NK-92 (cell line): Measurements from ENCODE around the gene CBFB.
"Not testable (repeated sequence)": the region's sequence is repeated elsewhere in the genome, so short reads cannot be mapped to it uniquely, and the experiment has no call there.

ENCODE experiments used
- DNase-seq: peaks from one replicate; lab custom pipeline; 2025; ENCODE audit not compliant: unreplicated experiment; lab: John Stamatoyannopoulos, UW

Gene CBFB

DNA sequence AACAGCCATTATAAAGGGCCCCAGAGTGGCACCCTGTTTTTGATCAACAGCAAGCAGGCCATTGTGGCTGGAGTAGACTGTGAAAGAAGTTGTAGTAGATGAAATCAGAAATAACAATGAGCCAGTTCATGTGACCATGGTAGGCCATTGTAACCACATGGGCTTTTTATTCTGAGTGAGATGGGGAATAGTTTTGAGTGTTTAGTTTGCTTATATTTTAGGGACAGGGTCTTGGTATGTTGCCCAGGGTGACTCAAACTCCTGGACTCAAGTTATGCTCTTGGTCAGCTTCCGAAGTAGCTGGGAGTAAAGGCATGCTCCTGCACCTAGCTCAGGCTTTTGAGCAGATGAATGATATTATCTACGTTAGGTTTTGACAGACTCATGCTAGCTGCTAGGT lies 12.0 kb downstream of the CBFB start:
- DNase-seq = no peak

DNA sequence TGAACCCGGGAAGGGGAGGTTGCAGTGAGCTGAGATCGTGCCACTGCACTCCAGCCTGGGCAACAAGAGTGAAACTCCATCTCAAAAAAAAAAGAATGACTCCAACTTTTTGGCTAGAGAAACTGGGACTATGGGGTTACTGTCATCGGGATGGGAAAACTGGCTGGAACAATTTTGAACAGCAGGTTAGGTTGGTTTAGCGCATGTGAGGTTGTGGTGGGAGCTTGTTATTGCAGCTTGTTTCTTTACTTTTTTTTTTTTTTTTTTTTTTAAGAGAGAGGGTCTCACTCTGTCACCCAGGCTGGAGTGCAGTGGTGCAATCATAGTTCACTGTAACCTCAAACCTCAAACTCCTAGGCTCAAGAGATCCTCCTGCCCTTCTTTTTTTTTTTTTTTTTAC lies 12.6 kb downstream of the CBFB start:
- DNase-seq = not testable (repeated sequence)

DNA sequence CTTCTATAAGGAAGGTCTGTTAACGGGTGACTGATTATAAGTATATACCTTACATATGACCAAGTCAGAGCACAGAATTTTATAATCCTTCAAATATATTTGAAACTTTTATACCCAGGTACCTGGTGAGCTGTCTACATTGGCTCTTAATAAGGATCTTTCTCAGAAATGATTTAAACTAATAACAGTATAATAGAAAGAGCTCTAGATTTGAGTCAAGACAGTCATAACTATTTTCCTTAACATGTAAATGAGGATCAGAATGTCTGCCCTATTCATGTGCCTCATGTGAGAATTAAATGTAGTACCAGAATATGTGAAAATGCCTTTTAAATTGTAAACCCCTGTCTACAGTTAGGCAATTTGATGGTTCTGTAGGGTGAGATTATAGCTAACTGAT lies 14.5 kb downstream of the CBFB start:
- DNase-seq = no peak

DNA sequence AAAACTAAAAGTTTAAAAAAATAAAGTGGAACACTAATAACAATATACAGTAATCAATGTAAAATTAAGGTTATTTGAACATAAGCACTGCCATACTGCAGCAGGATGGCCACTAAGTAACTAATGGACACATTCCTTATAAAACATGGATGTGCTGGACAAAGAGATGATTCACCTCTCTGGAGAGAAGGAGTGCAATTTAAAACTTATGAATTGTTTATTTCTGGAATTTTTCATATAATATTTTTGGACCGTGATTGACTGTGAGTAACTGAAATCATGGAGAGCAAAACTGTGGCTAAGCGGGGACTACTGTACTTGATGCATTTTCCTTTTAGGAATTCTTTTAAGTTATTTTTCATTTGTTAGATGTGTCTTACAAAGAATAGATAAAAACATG lies 21.8 kb downstream of the CBFB start:
- no peak for DNase-seq

DNA sequence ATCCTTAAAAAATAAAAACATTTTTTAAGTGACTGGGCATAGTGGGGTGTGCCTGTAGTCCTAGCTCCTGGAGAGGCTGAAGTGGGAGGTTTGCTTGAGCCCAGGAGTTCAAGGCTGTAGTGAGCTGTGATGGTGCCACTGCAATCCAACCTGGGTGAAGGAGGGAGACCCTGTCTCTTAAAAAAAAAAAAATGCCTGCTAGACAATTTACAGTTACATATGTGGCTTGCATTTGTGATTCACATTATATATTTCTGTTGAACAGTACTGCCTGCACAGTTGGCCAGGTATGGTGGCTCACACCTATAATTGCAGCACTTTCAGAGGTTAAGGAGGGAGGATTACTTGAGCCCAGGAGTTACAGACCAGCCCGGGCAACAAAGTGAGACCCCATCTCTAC lies 23.4 kb downstream of the CBFB start:
- no peak for DNase-seq

DNA sequence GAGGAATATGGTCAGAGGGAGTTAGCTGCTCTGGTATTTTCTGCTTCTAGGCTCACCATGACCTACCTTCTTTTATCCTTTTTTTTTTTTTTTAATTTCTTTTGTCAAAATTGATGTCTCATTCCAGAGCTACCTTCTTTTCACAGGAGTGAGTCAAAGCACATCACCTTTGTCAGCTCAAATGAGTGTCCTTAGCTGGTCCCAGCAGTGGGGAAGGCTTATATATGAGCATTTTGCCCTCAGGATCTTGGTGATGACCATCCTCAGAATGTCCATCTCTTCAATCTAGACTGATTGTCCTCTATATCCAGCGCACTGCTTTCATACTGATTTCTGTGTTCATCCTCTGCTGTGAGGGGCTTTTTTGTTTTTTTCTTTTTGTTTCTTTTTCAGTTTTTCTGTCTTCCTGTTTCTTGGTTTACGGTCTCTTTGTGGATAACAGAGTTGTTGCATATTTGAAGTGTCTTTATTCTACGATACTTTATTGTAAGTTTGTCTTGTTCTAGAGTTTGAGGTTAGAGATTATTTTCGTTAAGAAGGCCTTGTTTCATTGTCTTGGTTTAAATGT lies 24.9 kb downstream of the CBFB start:
- no peak for DNase-seq

DNA sequence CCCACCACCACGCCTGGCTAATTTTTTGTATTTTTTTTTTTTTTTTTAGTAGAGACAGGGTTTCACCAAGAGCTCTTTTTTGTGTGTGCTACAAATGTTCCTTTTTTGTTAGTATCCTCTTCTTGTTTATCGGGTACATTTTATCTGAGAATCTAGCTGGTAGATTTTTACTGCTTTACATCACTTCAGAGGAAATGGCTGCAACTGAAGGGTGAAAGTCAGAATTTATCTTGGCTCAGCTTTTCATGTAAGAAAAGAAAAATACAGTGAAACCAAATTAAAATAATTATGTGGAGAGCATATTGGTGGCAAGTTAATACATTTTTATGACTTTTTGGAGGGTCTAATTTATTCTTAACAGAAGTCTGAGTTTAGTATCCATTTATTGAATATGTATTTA lies 26.0 kb downstream of the CBFB start:
- DNase-seq = no peak

DNA sequence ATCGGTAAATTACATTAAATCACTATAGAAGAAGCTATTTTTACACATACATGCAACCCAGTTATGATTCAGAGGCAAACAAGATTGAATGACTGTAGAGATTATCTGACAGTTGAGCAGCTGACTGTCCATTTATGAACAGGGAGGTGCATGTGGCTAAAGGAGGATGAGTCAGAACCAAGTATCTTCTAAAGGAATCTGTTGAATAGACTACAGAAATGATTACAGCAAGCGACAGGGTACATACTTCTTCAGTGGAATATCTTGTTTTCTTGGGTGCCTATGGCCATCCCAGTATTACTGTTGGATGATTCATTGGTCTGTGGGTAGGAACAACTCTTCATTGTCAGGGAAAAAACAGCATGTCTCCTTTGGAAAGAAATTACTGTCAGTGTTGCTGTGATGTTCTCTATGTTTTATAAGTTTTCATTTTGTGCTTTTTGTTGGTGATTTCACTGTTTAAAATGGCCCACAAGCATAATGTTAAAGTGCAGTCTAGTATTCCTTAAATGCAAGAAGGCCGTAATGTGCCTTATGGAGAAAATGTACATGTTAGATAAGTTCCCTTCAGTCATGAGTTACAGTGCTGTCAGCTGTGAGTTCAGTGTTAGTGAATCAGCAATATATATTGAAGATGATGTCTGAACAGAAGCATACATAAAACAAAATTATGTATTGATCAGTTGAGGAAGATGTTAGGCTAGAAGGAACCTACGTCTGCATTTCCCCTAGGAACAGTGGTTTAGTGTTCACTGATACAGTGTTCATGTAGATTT lies 27.0 kb downstream of the CBFB start:
- DNase-seq = no peak

DNA sequence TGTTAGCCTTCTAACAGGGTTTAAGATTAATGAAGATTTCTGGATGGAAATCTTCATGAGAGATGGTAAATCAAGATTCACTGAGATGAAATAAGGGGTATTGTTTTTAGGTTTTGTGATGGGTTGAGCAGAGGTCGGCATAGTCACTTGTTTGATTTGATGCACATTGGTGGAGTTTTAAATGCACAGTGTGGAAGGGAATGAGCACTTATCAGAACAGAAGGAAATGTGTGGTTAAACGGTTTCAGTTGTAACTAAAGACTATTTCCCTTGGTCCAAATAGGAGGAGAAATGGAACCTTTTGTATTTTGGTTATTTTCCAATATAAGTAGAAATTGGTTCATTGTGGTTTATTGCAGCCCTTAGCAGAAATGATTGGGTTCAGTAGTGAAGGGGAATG lies 34.1 kb downstream of the CBFB start:
- DNase-seq = no peak

DNA sequence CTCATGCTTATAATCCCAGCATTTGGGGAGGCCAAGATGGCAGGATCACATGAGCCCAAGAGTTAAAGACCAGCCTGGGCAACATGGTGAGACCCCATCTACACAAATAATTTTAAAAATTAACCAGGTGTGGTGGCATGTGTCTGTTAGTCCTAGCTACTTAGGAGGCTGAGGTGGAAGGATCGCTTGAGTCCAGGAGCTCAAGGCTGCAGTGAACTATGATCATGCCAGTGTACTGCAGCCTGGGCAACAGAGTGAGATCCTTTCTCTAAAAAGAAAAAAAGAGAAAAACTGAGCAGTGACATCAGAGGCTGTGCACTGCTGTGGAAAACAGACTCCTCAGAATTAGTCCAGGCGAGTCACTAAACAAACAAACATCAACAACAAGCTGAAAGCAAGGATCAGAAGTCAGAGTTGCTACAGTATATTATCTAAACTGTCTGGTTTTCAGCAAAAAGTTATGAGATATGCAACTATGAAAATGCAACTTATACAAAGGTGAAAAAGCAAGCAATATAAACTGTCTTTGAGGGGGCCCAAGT lies 39.3 kb downstream of the CBFB start:
- no peak for DNase-seq

DNA sequence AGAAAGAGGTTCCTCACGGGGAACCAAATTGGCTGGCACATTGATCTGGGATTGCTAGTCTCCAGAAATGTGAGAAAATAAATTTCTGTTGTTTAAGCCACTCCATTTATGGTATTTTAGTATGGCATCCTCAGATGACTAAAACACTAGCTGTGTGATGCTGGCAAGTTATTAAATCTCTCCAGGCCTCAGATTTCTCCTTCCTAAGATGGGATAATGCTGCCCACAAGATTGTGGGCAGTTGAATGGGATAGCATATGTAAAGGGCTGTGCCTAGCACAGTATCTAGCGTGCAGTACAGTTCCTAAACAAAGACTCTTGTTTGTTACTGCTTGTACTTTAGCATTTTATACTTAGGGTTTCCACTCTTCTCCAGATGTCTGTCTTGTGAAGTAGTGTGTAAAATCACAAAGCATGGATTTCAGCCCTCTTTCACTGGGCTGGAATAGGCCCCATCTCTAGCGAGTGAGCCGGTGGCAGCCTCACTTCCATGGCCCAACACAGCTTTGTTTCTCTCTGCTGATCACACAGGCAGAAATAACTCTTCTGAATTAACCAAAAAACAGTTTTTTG lies 42.6 kb downstream of the CBFB start:
- no peak for DNase-seq

DNA sequence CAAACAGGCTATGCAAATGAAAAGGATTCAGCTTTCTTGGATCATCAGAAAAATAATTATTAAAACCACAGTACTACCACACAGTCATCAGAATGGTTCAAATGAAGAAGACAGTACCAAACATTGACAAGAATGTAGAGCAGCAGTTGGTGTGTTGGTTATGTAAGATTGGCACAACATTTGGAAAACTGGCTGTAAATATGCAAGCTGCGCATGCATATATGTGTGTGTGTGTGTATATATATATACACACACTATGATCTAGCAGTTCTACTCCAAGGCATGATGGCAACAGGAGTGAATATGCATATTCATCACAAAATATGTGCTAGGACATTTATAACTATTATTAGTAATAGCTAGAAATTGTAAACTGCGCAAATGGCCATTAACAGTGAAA lies 46.4 kb downstream of the CBFB start:
- DNase-seq = no peak

DNA sequence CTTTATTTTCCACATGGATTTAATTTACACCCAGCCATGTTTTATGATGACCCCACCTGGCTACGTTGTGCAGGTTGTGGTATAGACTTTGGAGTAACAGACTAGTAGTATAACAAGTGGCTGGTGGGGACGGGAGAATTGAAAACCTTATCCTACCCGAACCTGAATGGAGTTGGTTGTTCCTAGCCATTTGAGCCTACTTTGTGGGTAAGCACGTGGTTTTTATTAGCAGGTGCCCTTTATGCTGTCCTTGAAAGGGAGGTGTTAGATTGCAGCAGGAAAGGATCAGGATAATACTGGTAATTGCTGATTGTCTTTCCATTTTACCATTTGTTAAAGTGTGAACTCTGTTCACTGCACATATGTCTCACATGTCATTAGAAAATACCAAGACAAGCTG lies 48.9 kb downstream of the CBFB start:
- no peak for DNase-seq

DNA sequence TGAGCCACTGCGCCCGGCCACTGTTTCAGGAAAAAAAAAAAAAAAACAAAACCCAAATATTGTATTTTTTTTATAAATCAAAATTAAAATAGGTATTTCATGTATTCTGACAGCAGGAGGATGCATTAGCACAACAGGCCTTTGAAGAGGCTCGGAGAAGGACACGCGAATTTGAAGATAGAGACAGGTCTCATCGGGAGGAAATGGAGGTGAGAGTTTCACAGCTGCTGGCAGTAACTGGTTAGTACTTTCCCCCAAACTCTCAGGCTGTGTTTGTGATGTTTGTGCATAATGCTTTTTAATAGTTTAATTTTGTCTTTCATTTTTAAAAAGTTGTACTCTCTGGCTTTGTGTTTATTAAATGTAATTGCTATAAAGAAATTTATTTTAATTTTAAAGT lies 53.2 kb downstream of the CBFB start:
- no peak for DNase-seq

DNA sequence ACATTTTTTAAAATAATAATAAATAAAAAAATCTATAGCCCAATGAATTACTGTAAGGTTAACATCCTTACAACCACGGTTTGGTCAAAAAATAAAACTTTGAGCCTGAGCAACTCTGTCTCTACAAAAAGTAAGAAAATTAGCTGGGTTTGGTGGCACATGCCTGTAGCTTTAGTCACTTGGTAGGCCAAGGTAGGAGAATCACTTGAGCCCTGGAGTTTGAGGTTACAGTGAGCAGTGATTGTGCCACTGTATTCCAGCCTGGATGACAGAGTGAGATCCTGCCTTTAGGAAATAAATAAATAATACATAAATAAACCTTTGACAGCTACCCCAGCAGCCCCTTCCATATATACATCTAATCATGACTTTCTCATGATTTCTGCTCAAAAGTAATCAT lies 53.9 kb downstream of the CBFB start:
- DNase-seq = no peak

DNA sequence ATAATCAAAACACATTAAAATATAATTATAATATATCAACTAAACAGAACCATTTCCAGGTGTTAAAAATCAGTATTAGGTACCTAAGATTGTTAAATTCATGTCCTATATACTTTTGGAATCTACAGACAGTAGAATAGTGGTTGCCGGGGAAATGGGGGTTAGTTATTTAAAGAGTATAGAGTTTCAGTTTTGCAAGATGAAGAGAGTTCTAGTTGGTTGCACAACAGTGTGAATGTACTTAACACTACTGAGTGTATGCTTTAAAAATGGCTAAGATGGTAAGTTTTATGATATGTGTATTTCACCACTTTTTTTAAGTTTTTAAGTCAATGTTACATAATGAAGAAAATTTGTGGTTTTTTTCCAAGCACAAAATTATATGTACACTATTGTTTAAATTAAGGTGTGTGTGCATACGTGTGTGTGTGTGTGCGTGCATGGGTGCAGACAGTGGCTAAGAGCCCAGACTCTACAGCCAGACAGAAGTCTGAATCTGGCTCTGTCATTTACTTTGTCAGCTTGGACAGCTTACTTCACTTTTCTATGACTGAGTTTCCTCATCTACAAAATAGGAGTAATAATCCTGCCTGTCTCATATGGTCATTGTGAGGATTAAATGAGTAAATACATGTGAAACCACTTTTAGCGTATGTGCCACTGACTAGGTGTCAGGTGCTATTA lies 55.5 kb downstream of the CBFB start:
- no peak for DNase-seq

DNA sequence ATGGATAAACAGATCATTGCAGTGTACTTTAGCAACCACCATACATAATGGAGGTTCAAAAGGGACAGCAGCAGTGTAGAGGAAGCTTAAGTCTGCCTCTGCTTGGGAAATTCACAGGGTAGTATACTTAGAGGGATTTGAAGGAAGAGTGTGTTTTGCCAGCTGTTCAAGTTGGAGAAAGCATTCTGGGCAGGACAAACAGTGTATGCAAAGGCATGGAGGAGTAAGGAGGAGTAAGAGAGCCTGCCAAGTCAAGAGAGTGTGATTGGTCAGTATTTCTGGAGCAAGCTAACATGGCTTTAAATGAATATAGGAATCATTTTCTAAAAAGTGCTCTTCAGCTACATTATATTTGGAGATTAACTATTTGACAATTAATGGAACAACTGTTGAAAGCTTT lies 57.9 kb downstream of the CBFB start:
- DNase-seq = no peak

DNA sequence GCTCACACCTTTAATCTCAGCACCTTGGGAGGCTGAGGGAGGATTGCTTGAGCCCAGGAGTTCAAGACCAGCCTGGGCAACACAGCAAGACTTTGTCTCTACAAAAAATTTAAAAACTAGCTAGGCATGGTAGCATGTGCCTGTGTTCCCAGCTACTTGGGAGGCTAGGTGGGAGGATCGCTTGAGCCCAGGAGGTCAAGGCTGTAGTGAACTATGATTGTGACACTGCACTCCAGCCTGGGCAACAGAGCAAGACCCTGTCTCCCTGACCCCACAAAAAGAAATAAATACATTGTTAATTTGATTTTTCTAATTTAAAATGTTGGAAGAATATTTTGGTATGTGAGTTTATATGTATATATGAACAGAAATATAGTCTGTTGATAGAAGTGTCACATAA lies 58.3 kb downstream of the CBFB start:
- DNase-seq = no peak

DNA sequence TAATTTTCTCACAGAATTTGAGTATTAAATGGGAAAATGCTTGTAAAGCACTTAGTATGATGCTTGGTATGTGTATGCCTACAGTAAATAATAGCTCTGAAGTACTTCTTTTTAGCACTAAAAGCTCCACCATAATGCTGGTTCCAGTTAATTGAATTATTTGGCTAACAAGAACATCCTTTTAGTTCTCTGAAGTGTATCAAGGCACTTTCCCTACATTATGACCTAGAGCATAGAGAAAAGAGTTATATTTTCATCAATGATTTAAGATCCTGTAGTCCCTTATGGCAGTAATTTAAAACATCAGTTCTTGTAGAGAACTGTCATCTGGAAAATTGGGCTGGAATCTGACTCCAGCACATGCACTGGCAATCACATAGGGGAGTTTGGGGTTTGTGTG lies 58.9 kb downstream of the CBFB start:
- DNase-seq = no peak

DNA sequence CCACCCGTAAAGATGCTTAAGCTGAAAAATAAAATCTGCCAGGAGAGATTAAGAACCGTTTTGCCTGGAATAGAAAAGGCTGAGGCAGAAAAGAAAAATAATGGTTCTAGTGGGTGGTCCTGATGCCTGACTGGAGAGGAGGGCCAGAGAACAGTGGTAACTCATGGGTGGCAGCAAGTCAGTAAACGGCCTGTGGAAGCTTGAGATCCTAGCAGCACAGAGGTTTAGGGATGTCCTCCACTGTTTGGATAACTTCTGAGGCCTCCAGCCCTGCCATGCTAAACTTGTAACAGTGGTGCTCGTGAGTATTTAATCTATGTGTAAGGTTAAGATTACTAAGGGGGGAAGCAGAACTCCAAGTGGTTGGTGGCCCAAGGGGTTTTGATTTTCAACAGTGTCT lies 59.6 kb downstream of the CBFB start:
- DNase-seq = no peak

DNA sequence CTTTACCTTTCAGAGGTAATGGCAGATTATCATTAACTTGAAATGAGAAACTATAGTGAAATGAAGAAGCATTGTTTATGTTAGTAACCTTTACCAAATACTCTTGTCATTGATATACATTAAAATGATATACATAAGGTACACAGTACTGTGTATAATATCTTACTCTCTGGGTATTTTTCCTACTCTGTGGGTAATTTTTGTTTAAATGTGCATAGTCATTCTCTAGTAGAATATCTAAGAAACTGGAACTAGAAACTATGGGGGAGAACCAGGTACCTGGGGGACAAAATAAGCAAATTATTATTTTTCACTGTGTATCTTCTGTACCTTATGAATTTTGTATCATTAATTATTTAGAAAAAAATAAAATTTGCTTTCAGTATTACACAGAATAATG lies 60.2 kb downstream of the CBFB start:
- DNase-seq = no peak
